ENCODE data around the gene NPRL2.

GRCh38 chr3:50331364-50331907 lies 19.1 kb downstream of the NPRL2 start:
- TF ChIP-seq, protein P1, sequence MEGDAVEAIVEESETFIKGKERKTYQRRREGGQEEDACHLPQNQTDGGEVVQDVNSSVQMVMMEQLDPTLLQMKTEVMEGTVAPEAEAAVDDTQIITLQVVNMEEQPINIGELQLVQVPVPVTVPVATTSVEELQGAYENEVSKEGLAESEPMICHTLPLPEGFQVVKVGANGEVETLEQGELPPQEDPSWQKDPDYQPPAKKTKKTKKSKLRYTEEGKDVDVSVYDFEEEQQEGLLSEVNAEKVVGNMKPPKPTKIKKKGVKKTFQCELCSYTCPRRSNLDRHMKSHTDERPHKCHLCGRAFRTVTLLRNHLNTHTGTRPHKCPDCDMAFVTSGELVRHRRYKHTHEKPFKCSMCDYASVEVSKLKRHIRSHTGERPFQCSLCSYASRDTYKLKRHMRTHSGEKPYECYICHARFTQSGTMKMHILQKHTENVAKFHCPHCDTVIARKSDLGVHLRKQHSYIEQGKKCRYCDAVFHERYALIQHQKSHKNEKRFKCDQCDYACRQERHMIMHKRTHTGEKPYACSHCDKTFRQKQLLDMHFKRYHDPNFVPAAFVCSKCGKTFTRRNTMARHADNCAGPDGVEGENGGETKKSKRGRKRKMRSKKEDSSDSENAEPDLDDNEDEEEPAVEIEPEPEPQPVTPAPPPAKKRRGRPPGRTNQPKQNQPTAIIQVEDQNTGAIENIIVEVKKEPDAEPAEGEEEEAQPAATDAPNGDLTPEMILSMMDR (IDR thresholded peaks at IDR 0.05): no peak
- no peak for TF ChIP-seq TEAD1 (CRISPR knock-in tag; IDR thresholded peaks at IDR 0.05)
- TF ChIP-seq, protein P2, sequence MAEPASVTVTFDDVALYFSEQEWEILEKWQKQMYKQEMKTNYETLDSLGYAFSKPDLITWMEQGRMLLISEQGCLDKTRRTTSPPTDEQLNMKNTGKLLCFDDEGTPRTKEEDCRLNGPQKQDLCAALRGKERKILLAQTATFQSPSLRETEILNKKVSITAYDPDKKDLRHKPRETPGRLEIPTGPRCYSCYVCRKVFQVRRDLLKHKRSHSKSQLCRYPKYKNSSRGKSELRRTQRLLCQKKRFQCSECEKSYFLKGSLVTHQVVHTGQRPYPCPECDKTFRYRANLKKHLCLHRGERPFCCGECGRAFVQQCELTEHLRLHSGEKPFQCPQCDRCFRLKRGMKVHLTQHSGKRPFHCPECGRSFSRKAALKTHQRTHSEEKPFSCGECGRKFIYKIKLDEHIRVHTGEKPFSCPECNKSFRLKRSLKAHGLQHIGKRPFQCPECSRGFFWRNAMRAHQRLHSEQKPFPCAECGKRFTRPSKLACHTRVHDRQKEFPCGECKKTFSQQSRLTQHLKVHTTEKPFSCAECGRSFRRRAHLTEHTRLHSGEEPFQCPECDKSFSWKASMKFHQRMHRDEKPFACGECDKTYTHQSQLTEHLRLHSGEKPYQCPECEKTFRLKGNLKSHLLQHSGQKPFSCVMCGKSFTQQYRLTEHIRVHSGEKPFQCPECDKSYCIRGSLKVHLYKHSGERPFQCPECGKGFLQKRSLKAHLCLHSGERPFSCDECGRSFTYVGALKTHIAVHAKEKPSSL (CRISPR knock-in tag; conservative IDR thresholded peaks at IDR 0.05): no peak

All from WTC11 (cell line).